NOMO-1 treated with DMSO at 0.1 percent for 48 hours (cell line): ENCODE results near the gene ABCC4.
"Not testable (repeated sequence)": the region's sequence is repeated elsewhere in the genome, so short reads cannot be mapped to it uniquely, and the experiment has no call there.

Experiments used
- DNase-seq: peaks from one replicate; lab custom pipeline; 2025; ENCODE audit not compliant: unreplicated experiment; lab: John Stamatoyannopoulos, UW

The ABCC4 gene

DNA sequence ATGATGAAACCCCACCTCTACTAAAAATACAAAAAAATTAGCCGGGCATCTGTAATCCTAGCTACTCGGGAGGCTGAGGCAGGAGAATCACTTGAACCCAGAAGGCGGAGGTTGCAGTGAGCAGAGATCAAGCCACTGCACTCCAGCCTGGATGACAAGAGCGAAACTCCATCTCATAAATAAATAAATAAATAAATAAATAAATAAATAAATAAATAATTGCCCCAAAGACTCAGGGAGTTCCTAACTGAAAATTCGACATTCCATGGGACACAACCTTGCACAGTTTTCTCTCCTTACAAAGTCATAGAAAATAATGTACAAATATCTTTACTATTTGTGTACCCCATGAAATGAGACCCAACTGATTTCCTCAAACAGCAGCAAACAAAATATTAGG, 134.2 kb downstream of the ABCC4 start:
- DNase-seq: not testable (repeated sequence)

DNA sequence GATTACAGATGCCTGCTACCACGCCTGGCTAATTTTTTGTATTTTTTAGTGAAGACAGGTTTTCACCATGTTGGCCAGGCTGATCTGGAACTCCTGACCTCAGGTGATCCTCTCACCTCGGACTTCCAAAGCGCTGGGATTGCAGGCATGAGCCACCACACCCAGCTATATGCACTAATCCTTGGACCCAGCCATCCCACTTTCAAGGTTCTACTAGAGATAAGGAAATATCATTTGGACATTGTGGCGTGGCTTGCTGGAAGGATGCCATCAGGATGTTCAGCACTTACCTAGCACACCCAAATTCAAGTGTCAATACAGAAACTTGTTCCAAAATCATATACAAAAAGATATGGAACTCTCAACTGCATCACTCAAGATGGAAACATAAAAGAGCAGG, 136.4 kb downstream of the ABCC4 start:
- DNase-seq: no peak

DNA sequence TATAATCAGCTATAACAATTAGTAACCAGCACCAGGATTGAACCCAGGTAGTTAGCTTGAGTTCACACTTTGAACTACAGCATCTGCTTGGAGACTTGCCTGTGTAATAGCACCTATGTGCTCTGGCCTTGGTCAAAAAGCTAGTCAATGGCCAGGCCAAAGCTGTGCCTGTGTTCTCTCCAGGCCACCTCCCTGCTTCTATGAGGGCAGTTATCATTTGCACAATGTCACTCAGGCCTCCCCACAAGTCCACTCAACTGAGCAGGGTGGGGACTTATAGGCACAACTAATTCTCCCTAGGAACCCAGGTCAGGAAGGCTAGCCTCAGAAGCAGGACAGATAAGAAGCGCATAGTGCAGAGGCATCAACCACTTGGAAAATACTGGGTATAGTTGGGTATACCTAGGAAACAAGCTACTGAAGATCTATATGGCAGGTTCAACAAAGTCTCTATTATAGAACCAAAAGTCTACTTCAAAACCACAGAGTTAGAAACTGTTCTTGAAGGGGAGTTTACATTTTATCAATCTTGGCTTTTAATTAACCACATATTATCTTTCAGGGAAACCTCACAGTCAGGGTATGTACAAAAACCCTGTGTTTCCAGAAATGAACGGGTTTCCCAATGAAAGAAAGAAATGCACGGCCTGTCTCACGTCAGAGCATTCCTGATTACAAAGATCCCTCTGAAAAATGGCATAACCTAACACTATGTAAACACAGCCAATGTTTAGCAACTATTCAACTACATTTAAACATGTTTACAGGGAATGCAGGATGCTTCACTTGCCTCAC, 140.9 kb downstream of the ABCC4 start:
- DNase-seq: no peak

DNA sequence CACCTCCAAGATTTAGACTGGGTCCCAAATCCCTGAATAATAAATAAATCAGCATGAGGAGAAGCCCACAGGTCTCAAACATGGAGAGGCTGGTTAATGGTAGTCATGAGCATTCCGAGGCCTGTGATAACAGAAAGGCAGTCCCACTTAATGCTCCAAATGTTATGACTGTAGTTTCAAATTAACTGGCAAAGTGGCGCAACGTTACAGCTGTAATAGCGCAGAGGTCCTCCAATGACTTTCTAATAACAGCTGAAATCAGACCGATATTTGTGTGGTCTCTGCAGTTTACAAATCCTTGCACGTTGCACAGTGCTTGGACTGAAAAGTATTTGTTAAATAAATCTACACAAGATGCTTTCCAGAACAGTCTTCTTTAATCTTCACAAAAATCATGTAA, 141.8 kb downstream of the ABCC4 start:
- DNase-seq: no peak

DNA sequence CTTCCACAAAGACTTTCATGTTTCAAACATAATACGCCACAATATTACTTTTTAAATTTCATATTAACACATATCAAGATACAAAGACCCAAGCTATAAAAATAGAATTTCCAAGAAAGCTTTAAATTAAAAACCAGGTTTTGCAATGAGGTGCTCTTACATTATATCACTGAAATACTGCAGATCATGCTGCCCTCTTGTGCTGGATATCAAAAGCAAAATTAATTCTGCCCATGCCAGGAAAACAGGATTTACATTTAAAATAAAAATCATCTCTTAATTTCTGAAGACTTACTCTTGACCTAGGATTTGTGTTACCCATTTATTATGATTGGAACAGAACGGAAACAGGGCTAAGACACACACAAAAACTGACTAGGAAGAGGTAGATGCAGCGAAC, 145.0 kb downstream of the ABCC4 start:
- no peak for DNase-seq

DNA sequence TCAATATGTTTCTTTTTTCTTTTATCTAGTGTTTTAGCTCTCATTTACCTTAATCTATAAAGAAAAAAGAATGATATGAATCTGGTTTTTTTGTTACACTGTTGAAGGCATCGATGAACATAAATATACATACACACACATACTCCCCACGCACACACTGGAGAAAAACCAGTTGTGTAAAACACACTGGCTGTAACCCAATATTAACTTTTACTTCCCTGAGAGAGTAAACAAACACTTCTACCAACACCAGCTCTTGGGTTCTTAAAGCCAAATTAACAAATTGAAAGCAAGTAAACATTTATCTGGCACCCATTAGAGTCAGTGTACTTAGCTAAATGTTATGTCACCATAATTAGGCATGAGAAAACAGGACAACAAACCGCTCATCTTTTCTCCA, 145.7 kb downstream of the ABCC4 start:
- no peak for DNase-seq

DNA sequence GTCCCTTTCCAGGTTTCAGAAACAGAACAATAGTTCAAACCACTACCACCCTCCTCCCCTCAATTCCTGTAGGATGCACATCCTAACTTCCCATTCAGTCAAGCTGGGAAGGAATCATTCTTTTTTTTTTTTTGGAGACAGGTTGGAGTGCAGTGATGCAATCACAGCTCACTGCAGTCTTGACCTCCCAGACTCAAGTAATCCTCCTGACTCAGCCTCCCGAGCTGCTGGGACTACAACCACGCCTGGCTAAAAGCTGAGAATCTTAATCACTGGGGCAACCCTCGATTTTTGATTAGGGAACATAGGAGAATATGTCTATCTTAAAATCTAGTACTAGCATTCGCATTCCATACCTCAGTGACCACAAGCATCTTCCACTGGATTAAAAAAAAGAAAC, 146.2 kb downstream of the ABCC4 start:
- DNase-seq: no peak

DNA sequence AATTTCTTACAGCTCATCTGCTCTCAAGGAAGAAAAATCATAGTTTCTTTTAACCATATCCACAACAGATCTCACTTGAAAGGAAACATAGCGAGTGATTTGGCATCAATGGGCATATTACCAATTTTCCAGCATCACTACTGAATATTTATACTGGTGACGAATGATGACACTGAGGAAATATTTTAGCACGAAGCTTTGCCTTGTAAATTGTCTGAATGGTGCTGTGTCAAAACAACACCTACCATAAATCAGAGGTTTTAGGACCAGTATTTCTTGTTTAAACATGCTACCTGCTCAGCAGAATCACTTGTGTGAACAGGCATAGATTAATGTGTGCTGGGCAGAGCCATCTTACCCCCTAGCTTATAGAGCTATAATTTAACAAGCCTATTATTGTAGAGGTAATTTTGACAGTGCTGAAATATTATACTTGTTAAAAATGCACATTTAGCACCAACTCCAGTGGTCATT, 146.8 kb downstream of the ABCC4 start:
- DNase-seq: no peak

DNA sequence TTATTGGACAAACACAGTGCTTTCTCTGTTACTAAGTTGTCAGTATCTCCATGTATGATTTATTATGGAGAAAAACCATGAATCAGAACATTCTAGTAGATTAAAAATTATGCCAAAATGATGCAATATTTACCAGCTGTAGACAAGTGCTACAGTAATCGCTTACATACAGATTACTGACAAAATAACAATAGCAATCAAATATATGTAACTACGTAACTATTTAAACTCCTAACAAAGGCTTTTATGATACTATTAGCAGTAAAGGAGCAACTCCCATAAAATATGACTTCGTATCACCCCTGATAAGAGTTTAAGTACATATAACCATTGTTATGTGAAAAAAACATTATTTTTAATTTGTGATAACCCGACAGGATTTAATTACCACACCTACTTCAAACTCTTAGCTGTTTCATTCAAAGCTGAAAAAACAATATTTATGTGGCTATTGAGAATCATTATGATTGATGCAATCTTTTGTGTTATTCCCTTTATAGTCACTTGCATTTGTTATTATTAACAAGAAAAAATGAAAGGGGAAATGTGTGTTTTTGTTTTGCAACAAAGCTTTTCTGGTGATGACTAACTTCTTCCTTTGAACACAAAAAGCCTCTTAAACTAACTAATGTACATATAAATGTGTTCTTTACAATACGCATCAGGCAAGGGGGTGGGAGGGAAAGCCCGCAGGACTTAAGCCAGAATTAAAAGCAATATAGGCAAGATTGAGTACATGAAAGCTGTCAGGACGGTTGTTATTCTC, 147.4 kb downstream of the ABCC4 start:
- DNase-seq: peak; percentile 19

DNA sequence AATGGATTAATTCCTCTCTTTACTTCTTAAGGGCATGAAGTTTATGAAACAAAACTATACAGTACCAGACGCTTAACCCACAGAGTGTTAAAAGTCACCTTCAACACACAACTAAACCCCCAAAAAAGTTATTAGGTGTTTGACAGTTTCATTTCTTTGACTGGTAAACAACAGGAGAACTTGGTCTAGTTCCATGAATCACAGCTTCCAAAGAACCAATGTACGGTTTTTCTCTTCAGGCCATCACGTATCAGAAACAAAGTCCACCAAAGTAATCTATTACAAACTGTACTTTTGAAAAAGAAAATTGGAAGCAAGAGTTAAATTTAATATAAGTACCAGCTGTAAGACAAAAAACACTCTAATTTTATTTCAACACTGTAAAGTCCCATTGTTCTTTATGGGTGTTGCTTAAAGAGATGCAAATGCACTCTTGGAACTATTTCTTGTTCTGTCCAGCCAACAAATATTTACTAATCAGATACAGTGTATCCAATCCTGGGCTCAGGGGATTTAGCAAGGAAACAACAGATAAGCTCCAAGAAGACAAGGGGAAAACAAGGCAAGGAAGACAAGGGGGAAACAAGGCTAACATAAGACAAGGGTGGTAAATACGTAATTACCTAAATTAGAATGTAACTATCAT, 149.2 kb downstream of the ABCC4 start:
- no peak for DNase-seq

DNA sequence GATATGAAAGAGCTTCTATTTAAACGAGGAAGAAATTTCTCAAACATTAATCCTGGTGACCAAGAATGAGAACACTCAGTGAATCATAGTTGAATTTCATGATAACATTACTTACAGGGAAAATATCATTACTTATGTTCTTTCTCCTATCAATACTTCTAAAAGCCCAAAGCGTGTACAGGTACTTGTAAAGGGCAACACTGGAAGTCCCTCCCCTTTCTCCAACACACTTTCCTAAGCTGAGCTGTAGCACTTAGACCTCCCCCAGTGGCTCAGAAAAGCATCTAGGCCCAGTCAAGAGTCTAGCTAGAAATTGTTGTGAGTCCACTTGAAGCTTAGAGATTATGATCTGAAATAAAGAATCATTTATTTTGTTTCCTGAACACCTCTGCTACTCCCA, 150.7 kb downstream of the ABCC4 start:
- no peak for DNase-seq

DNA sequence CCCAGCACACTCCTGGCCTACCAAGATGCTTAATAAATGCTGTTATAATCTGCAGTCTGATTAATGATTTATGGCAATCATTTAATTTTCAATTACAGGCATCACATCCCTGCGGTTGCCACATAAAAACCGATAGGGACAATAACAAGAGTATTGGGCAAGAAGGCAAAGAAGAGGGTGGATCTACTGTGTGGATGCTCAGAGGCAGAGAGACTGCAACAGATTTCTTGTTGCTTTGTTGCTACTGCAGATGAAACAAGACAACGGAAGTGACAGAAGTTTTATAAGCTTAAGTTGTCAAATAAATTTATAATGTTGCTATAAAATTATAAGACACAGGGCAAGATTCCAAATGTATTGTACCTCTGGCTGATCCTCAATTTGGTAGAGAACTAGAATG, 154.8 kb downstream of the ABCC4 start:
- DNase-seq: no peak

DNA sequence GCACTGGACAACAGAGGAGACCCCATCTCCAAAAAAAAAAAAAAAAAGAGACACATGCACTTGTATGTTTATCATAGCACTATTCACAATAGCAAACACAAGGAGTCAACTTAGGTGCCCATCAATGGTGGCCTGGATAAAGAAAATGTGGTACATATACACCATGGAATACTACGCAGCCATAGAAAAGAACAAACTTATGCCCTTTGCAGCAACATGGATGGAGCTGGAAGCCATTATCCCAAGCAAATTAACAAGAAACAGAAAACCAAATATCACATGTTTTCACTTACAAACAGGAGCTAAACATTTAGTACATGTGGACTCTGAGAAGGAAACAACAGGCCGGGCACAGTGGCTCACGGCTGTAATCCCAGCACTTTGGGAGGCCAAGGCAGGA, 155.7 kb downstream of the ABCC4 start:
- DNase-seq: no peak

DNA sequence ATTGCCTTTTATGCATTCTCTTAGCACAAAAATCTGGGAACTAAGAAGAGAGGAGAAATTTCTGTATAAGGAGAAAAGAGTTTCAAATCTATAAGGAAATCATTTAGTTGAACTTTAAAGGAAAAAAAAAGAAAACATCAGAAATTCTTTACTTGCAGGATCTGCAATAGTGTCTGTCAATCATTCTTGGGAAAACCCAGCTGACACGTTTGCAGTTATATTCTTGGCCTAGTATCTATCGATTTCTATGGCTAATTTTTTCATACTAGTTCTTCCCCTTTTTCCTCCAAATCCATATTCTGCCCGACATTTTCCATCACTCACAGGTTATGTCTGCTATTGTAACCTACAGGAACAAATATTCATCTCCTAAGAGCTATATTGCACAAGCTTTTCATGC, 160.7 kb downstream of the ABCC4 start:
- DNase-seq: no peak

DNA sequence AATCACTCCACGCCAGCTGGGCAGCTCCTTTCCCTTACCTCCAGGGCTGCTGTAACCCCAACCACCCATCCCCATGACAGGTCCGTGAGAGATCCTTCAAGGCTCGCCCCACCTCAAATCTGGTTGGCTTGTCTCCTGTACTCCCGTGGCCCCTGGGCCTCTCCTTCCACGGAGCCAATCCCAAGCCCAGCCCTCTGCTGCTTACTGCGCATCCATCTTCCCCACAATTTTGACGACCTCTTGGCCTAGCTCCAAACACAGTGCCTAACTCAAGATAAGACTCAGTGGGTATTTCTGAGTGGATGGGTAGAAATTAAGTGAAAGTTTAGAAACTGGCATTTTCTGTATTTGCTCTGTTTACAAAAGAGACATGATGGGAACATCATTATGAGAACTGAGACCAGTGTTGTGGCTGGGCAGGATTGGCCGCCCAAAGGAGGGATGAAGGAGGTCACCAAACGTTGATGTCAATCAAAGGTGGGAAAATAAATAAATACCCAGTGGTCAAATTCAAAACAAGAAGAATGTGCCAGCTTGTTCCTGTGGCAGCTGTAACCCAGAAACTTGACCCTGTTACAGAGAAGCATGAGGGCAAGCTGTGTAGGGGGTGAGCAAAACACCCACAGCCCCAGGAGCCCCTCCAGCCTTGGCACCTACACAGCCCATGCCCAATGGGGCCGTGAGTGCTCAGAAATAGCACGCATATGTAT, 162.2 kb downstream of the ABCC4 start:
- no peak for DNase-seq

DNA sequence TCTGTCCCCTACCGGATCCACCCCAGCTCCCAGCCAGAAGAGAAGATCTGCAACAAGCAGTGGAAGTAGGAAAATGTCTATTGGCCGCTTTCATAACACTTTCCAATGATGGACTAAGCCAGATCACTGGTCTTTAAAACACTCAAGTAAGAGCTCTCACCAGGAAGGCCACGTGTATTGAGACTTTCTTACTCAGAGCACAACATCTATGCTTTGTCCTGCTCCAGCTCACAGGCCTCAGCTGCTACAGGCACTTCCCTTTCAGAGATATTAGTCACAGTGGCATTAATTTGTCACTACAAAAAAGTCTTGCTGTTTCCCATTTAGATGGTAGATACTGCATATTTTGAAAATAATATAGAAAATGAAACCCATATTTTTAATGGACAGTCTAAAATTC, 164.2 kb downstream of the ABCC4 start:
- peak; percentile 27 for DNase-seq

DNA sequence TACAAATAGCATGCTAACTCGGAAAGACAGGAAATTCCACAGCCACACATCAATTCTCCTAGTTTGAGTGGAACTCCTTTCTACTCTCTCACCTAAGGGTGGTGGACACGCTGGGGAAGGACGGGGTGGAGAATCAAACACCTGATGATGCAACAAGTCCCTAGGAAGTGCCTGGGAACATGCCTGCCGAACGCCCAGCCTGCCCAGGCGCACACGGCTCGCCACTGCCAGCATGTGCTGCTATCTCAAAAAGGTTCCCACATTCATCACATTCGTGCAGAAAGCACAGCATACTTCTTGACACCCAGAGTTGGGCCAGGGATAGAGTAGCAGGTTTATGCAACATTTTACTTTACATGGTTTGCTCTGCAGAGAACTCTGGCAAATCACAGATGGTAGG, 164.6 kb downstream of the ABCC4 start:
- no peak for DNase-seq

DNA sequence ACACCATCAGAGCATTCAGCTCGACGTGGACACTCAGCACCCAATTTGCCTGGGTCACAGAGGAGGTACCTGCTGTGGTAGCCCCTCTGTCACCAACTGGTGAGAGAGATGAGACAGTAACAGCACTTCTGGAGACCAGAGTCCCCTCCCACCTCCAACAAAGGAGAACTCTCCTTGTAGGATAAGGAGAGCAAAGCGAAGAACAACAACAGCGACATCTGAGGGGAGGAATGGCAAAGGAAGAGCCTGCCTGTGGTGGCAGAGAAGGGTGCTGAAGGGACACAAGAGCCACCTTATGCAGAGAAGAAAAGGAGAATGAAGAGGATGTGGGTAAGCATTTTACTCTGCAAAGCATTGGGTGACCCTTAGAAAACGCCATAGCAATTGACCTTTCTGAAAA, 167.8 kb downstream of the ABCC4 start:
- no peak for DNase-seq

DNA sequence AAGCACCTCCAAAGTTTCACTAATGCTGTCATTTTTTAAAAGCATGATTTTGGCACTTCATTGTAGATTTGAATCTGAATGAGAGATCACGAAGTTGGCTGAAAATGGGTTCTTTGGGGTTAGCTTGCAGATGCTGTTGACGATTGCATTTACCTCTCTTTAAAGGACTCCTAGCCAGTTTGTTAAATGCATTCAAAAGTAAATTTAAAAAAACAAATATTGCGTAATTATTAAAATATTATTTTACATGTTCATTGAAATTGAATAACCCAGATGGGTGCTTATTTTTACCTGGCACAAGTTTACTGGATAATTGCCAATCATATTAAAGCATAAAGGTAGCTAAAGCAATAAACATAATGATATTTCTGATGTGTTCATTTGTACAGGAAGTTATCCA, 172.2 kb downstream of the ABCC4 start:
- DNase-seq: no peak

DNA sequence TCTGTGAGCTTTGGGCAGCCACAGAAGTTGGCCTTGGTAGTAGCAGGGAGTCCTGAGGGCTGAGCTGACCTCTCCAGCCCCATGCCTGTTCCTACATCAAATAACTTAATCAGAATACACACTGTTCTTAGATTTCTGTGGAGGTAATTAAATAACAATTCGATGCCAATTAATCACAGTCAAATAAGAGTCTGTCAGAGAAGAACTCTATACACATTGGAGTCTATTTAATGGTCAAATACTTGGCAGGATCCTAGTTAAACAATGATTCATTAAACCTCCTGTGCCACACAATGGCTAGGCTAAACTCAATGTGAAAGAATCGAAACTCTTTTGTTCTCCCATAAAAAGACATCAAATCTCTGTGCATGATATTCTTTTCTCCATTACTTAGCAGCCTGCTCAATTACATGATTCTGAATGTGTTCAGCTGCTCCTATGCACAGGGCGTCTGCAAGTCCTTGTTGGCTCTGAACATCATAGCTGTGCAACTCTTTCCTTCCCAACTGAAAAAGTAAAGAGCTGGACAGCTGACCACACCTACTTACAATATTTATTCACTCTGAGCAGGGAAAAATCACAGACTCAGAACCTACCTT, 173.1 kb downstream of the ABCC4 start:
- no peak for DNase-seq

DNA sequence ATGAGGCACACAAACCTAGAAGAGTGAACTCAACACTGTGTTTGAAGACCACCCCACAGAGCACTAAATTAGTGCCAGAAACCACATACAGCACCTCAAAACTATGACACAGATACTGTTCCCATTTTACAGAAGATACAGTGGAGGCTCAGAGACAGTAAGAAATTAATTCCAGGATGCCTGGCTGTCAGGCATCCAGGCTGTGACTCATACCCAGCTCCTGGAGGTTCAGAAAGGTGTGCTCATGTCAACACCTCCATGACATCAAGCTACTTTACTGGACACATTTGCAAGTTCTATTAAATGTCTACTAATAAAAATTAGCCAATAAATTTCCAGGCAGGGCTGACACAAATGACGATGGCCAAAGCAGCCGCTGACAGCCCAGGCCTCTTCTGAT, 176.3 kb downstream of the ABCC4 start:
- DNase-seq: no peak
